Activated B cell treated with CpG ODN at 0.5 μM for 24 hours (primary cell): Measurements from ENCODE around the gene REL. TPM values are rescaled to one million over a fixed set of nuclear protein-coding genes. Genes with fewer than 3 reads are reported as not detected.

Experiments
- ATAC-seq: fragments of 200-7000 bp; cut with Tn5 transposase; one replicate; pipeline ENCODE4 v1.10.0; 2021; ENCODE audit warnings: low read depth, mild to moderate bottlenecking, moderate library complexity
- CTCF ChIA-PET: fragments of 350-600 bp; sonication (Branson Sonifier 250); formaldehyde crosslinking; loops from one replicate; lab custom pipeline; 2021; ENCODE audit warnings: antibody characterized with exemption; lab: Charles Lee
- POLR2A ChIA-PET: fragments of 350-600 bp; sonication (Branson Sonifier 250); formaldehyde crosslinking; loops from one replicate; lab custom pipeline; 2021; ENCODE audit warnings: antibody characterized with exemption; lab: Charles Lee
- DNase-seq: peaks from one replicate; pipeline ENCODE4 v3.0.0; 2022
- H3K27ac Mint-ChIP-seq: one replicate; pipeline ENCODE4 v1.8.0; 2020; ENCODE audit warnings: mixed read lengths
- H3K27me3 Mint-ChIP-seq: one replicate; pipeline ENCODE4 v1.8.0; 2021; ENCODE audit warnings: mixed read lengths
- H3K36me3 Mint-ChIP-seq: one replicate; pipeline ENCODE4 v1.8.0; 2021; ENCODE audit warnings: low read depth, mixed read lengths
- H3K4me1 Mint-ChIP-seq: one replicate; pipeline ENCODE4 v1.8.0; 2021; ENCODE audit warnings: mixed read lengths
- H3K4me3 Mint-ChIP-seq: one replicate; pipeline ENCODE4 v1.8.0; 2020; ENCODE audit warnings: mild to moderate bottlenecking, mixed read lengths
- H3K9me3 Mint-ChIP-seq: one replicate; pipeline ENCODE4 v1.8.0; 2020; ENCODE audit warnings: mixed read lengths
- CTCF ChIP-seq: fragments of 200-600 bp; IDR thresholded peaks from one replicate; pipeline ENCODE4 v1.8.0; 2022; ENCODE audit warnings: antibody characterized with exemption, mild to moderate bottlenecking
- intact Hi-C: fragments of 100-400 bp; cut with micrococcal nuclease; formaldehyde crosslinking; loops from one replicate; pipeline ENCODE4 v1.15.1; 2024
- total RNA-seq: library from RNA; stranded (reverse); gene quantifications from 2 replicates; pipeline ENCODE4 v1.2.3, GENCODE V29; 2022

The REL gene
- total RNA-seq, 1 donor from 2014 or later, result 238 TPM

GRCh38 chr2:60973705-60974104 lies 92.3 kb downstream of the REL start:
- no peak for TF ChIP-seq CTCF
- DNase-seq (no peak), ATAC-seq (no peak)
- intact Hi-C loops, result no loop called here
- POLR2A ChIA-PET, result interaction anchor here (0.6 to 1.3 kb wide), 6 partner anchors 11 to 227 kb away, joined by 3 to 11 read pairs (median 5); partner anchors contain the start of gene REL
- Mint-ChIP-seq H3K27ac (peak overlapping the region; percentile 46), H3K27me3 (no peaks in the 10 kb centered on the region), H3K36me3 (peaks cover 1% of the 10 kb centered on the region), H3K4me3 (no peak overlapping the region), H3K9me3 (no peaks in the 10 kb centered on the region), H3K4me1 (peaks cover 86% of the 10 kb centered on the region)
- CTCF ChIA-PET, result interaction anchor here (1.0 to 1.8 kb wide), 3 partner anchors 13 to 169 kb away, joined by 3 to 7 read pairs (median 4); no protein-coding TSS in a partner anchor

- POLR2A ChIA-PET, result interaction anchor here (0.8 to 1.3 kb wide), 5 partner anchors 10 to 140 kb away, joined by 4 to 11 read pairs (median 7); partner anchors contain the start of gene REL
- no peak for TF ChIP-seq CTCF
- Mint-ChIP-seq H3K27ac (peak overlapping the region; percentile 46), H3K36me3 (no peaks in the 10 kb centered on the region), H3K4me3 (no peak overlapping the region), H3K4me1 (peaks cover 88% of the 10 kb centered on the region), H3K27me3 (no peaks in the 10 kb centered on the region), H3K9me3 (no peaks in the 10 kb centered on the region)
- ATAC-seq, result no peak
- CTCF ChIA-PET, result interaction anchor here (1.0 kb wide), 1 partner anchor 12 kb away, joined by 4 read pairs; no protein-coding TSS in a partner anchor
- no peak for DNase-seq
- intact Hi-C loops, result no loop called here
These were observed 93.3 kb downstream of the REL start for GRCh38 chr2:60974652-60975051.

Other genes with a start within 250 kb of the REL start
- gene PAPOLG, start 125.3 kb upstream of the REL start, total RNA-seq, result 20.3 and 20.5 TPM in 2 replicates
- 14.4 and 17.8 TPM in 2 replicates for gene PEX13, start 136.1 kb downstream of the REL start, total RNA-seq
- gene PUS10, start 136.7 kb downstream of the REL start, total RNA-seq, result 7.0 and 7.8 TPM in 2 replicates
- 2.0 and 2.2 TPM in 2 replicates for gene SANBR, start 184.3 kb downstream of the REL start, total RNA-seq